Stimulated activated CD8-positive, alpha-beta memory T cell treated with anti-CD3 and anti-CD28 coated beads, Interleukin-7, amount 100 ng/mL, for 4 hours (primary cell): ENCODE data around the gene PLXNA2.

Source experiments
- DNase-seq, 2 donors: peaks; one replicate each; pipeline ENCODE4 v3.0.0-alpha.2; 2020; ENCODE audit warnings: low read depth in 2 of 2

PLXNA2 gene

GRCh38 chr1:208164609-208165008, 79.6 kb downstream of the PLXNA2 start:
- no peak for DNase-seq

GRCh38 chr1:208163539-208163938, 80.6 kb downstream of the PLXNA2 start:
- no peak for DNase-seq

- no peak for DNase-seq
Observed at GRCh38 chr1:208162903-208163302, 81.3 kb downstream of the PLXNA2 start.

- DNase-seq, result no peak
Observed at GRCh38 chr1:208161656-208162375, 82.4 kb downstream of the PLXNA2 start.

GRCh38 chr1:208161005-208161404, 83.2 kb downstream of the PLXNA2 start:
- no peak for DNase-seq

- DNase-seq, result no peak
Observed at GRCh38 chr1:208160259-208160819, 83.8 kb downstream of the PLXNA2 start.

- no peak for DNase-seq
Observed at GRCh38 chr1:208159555-208160258, 84.5 kb downstream of the PLXNA2 start.

GRCh38 chr1:208158640-208159554, 85.3 kb downstream of the PLXNA2 start:
- no peak for DNase-seq

GRCh38 chr1:208157769-208158168, 86.4 kb downstream of the PLXNA2 start:
- DNase-seq, result no peak

- DNase-seq, result no peak
Observed at GRCh38 chr1:208156741-208157140, 87.4 kb downstream of the PLXNA2 start.

GRCh38 chr1:208156310-208156709, 87.9 kb downstream of the PLXNA2 start:
- no peak for DNase-seq

GRCh38 chr1:208154679-208155642, 89.2 kb downstream of the PLXNA2 start:
- no peak for DNase-seq

- DNase-seq, result no peak
Observed at GRCh38 chr1:208154040-208154439, 90.1 kb downstream of the PLXNA2 start.

GRCh38 chr1:208153386-208153785, 90.8 kb downstream of the PLXNA2 start:
- DNase-seq, result no peak

GRCh38 chr1:208151728-208152598, 92.2 kb downstream of the PLXNA2 start:
- no peak for DNase-seq

GRCh38 chr1:208150833-208151458, 93.2 kb downstream of the PLXNA2 start:
- no peak for DNase-seq

- no peak for DNase-seq
Observed at GRCh38 chr1:208149776-208150514, 94.2 kb downstream of the PLXNA2 start.

- no peak for DNase-seq
Observed at GRCh38 chr1:208149213-208149612, 95.0 kb downstream of the PLXNA2 start.

GRCh38 chr1:208148380-208148779, 95.8 kb downstream of the PLXNA2 start:
- DNase-seq, result no peak
